NCI-H774 (cell line): ENCODE results near the gene CCL19.
"Not testable (repeated sequence)": the region's sequence is repeated elsewhere in the genome, so short reads cannot be mapped to it uniquely, and the experiment has no call there.

Source experiments
- DNase-seq: peaks from one replicate; lab custom pipeline; 2025; lab: John Stamatoyannopoulos, UW

CCL19 gene

GRCh38 chr9:34690983-34691935, at the start of gene CCL19:
TSS of gene CCL19 (minus strand) at chr9:34691276. CDS start at chr9:34691139, 137 bp downstream.
- no peak for DNase-seq

DNA sequence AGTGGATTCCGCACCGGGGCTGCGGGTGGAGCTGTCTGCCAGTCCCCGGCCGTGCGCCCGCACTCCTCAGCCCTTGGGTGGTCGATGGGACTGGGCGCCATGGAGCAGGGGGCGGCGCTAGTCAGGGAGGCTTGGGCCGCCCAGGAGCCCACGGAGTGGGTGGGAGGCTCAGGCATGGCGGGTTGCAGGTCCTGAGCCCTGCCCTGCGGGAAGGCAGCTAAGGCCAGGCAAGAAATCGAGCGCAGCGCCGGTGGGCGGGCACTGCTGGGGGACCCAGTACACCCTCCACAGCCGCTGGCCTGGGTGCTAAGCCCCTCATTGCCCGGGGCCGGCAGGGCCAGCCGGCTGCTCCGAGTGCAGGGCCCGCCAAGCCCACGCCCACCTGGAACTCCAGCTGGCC, 49.1 kb upstream of the CCL19 start:
- not testable (repeated sequence) for DNase-seq

DNA sequence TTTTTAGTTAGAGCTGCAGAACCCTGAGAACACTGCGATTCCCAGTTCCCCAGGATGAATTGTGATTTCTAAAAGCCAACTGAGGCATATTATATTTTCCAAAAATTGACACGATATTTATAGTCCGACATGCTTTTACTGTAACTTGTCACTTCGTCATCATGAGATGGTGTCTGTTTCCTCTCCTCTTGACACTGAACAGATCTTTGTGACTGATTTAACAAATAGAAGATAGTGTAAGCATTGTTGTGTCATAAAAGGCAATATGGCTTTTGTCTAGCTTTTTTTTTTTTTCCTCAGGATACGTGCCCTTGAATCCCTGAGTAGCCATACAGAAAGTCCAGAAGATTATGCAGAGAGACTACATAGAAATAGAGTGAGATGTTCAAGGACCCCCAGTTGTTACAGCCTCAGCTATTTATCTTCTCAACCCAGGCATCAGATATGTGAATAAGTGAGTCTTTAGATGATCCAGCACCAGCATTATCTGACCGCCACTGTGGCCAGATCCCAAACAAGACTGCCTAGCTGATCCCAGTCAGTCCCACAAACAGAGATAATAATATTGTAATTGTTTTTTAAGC, 46.7 kb upstream of the CCL19 start:
- no peak for DNase-seq

- no peak for DNase-seq
Observed at GRCh38 chr9:34734720-34735119, 43.6 kb upstream of the CCL19 start.

DNA sequence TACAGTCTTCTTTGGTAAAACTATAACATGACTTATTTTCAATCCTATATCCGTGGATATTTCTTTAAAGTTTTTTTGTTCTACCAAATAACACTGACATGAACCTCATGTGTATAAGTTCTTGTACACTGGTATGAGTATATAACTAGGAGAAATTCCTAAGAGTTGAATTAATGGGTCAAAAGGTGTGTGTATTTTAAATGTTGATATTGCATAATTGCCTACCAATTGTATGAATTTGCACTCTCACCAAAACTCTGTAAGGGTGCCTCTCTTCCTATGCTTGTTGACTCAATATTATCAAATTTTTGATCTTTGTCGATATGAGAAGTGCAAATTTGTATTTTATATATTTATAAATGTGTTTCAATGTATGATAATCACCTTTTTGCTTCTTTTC, 41.8 kb upstream of the CCL19 start:
- DNase-seq: no peak

GRCh38 chr9:34732478-34732877, 41.4 kb upstream of the CCL19 start:
- DNase-seq: no peak

DNA sequence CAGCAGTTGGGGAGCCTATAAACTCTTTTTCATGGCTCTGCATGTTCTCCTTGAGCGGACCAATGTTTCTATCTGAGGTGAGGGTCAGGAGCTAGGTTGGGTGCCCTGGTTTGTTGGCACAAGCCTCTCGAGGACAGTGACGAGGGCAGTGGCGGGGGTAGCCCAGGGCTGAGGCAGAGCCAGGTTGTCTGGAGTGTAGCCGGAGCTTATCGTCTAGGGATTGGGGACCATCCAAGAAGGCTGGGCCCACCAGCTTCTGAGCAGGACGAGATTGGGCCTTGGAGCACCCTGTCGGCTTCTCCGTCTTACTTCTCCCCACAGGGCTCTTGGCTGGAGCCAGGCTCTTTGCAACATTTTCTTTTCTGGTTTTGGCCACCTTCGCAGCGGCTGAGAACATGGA, 32.1 kb upstream of the CCL19 start:
- DNase-seq: no peak

- DNase-seq: not testable (repeated sequence)
Observed at GRCh38 chr9:34719769-34720025, 28.6 kb upstream of the CCL19 start.

DNA sequence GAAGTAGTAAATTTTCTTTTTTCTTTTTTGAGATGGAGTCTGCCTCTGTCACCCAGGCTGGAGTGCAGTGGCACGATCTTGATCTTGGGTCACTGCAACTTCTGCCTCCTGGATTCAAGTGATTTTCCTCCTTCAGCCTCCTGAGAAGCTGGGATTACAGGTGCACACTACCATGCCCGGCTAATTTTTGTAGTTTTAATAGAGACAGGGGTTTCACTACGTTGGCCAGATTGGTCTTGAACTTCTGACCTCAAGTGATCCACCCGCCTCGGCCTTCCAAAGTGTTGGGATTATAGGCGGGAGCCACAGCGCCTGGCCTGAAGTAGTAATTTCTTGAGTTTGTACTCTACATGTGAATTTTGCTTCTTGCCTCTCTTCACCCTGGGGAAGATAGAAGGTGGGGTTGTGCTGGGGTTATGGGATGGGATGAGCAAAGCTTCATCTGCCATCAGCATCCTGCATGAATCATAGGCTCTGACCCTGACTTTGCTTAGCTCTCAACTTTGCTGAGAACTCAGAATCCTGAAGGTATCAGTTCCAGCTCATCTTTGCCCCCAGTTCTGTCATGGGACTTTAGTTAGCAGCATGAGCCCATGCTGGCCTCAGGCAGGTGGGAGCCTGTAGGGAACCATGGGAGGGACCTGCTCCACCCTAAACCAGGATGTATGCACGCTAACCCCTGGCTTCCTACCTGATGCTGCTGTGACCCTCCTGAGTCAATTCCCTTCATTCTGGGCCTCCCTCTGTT, 28.1 kb upstream of the CCL19 start:
- DNase-seq: no peak

DNA sequence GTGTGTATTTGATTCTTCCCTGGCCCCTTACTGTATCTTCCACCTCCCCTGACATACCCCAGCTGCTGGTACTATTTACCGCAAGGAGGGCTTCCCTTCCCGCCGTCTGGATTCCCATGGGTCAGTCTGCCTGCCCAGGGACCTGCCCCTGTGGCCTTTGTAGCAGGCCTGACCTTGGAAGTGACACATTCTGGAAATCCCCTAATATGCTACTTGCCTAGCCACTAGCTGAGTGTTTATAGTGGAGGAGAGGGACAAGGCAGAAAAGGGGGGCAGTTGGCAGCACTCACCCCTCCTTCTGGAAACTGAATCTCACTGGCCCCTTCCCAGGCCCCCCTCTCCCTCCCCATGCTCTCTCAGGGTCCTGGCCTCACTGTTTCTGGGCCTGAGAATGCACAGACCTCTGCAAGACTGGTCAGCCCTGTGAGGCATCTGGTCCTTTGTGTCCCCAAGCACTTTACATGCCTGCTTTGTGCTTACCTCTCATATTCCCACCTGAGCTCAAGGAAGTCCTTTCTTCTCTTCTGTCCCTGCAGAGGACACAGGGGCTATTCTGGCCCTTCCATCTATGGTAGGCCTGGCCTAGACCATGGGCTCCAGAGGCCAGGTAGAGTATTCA, 27.0 kb upstream of the CCL19 start:
- no peak for DNase-seq

- no peak for DNase-seq
Observed at GRCh38 chr9:34716711-34717110, 25.6 kb upstream of the CCL19 start.

GRCh38 chr9:34715639-34716215, 24.7 kb upstream of the CCL19 start:
- no peak for DNase-seq

- no peak for DNase-seq
Observed at GRCh38 chr9:34714007-34714406, 22.9 kb upstream of the CCL19 start.

DNA sequence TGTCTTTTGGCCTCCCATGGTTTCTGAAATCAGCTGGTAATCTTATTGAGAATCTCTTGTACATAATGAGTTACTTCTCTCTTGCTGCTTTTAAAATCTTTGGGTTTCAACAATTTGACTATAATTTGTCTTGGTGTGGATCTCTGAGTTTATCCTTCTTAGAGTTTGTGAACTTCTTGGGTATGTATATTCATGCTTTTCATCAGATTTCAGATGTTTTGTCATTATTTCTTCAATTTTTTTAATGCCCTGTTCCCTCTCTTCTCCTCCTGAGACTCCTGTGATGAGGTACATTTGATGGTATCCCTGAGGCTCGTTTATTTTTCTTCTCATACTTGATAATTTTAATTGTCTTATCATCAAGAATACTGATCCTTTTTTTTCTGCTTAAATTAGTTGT, 21.1 kb upstream of the CCL19 start:
- no peak for DNase-seq

DNA sequence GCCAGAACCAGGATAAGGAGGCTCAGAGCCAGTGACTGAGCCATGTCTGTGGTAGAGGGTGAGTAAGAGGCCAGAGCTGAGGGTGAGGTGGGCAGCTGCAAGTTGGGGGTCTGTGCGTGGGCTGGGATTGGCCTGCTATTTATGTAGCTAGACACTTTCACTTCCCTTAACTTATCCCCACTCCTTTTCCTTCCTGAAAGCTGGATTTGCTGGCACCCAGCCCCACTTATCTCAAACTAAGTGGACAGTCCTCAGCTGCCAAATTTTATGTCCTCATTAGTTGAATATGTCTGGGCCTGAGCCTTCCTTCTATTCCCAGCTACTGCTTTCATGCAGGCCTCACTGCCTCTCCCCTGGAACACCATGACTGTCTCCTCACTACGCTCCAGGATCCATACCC, 18.9 kb upstream of the CCL19 start, which contains the start of gene CCL21:
Gene CCL21 (minus strand): TSS at position 114 of the 400 bp plus-strand sequence. CDS start 70 bp downstream, at position 44.
- no peak for DNase-seq

DNA sequence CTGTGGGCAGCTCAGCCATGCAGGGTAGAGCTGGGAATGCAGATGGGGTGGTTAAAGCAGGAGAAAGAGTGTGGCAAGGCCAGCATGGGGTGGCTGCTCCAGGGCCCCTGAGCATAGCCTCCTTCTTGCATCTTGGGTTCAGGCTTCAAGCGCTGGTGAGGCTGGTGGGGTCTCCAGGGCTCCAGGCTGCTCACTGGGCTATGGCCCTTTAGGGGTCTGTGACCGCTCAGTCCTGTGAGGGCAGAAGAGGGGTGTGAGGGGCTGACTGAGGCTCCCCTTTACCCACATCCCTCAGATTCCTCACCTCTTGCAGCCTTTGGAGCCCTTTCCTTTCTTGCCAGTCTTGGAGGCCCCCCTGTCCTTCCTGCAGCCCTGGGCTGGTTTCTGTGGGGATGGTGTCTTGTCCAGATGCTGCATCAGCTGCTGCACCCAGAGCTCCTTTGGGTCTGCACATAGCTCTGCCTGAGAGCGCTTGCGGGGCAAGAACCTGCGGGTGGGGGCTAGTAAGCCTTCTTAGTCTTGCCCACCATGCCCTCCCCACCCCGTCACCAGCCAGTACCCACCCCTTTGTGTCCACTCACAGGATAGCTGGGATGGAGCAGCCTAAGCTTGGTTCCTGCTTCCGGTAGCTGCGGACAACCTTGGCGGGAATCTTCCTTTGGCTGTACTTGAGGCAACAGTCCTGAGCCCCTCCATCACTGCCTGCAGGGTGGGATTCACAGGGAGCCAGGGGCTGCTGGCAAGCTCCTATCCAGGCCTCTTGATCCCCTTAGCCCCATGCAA, 18.3 kb upstream of the CCL19 start:
- no peak for DNase-seq

- no peak for DNase-seq
Observed at GRCh38 chr9:34707130-34707529, 16.1 kb upstream of the CCL19 start.

DNA sequence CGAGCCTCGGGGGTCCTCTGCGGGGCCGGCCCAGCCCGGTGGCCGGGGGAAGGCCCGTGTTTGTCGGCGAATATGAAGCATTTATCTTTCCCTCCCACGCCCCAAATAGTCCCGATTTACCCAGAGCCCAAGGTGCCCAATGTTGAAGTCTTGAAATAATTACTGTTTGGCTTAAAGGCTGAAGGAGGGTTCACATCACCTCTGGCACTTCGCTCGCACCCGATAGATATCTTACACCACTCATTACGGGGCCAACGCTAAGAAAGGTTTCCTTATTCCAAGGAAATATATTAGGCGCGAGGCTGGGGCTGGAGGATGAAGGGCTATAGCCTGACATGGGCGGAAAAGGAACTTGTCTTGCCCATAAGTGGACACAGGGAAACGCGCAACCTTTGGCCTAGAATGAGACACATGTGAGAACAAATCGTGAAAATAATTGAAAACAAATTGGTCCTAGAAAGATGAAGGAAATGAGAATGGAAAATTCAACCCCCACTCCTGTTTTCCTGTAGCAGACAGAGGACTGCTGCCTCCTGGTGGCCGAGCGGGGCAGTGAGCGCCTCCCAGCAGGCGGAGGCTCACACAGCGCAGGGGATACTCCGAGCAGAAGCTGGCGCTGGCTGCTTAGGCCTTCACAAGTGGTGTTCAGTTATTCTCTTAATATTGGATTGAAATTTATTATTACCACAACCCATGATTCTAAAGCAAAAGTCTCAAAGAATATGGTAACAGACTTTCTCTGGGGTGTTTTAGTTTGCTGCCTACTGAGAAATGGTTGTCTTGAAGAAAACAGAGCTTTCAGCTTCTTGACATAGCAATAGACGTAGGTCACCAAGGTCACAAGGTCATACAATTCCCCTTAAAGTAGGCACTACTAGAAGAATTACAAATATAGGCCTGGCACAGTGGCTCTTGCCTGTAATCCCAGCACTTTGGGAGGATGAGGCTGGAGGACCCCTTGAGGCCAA, 11.0 kb upstream of the CCL19 start:
- DNase-seq: peak; percentile 46

- peak; percentile 36 for DNase-seq
Observed at GRCh38 chr9:34701023-34701768, 10.1 kb upstream of the CCL19 start.
